GM19043 (cell line): ENCODE data around the gene DNAH11.
A peak's percentile ranks its signal among the peaks of the same experiment; 100 is the strongest.
"Not testable (repeated sequence)": the region's sequence is repeated elsewhere in the genome, so short reads cannot be mapped to it uniquely, and the experiment has no call there.

Experiments
- ATAC-seq: cut with Tn5 transposase; IDR thresholded peaks from one replicate; pipeline ENCODE4 v1.9.1; 2021; ENCODE audit warnings: low read depth; ENCODE audit not compliant: unreplicated experiment

Gene DNAH11

DNA sequence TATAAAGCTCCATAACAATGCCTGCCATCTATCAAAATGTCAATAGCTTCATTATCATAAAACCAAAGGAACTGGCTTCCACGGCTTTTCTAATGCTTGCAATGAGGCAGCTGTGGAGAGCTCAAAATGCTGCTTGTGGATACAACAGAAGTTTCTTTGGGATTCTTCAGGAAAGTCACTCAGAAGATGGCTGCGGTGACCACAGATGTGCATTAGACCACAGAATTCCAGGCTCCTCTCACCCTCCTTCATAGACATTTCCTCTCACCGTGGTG, 325.7 kb downstream of the DNAH11 start:
- no peak for ATAC-seq

DNA sequence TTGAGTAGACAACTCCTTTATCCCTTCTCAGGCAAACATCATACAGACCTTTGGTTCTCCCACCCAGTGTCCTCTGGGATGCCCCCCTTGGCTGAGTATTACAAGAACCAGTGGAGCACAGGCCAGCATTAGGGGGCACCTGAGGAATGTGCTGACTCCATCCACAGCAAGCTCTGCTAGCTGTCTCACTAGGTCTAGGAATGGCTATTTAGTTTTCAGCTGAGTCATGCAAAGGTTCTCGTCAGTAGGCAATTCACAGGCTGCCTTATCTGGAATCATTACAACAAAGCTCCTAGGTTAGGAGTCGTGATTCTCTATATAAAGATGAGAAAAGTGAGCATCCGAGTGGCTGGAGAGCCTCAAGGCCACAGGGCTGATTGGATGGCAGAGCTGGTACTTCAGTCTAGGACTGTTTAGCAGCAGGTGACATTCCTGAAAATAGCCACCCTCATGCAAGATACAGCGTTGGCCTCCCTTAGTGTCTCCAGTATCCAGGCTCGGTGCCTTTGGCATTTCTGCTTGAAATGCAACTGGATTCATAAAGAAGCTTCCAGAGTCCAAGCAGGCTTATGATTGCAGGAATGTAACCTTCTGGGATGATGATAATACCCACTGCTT, 327.1 kb downstream of the DNAH11 start:
- no peak for ATAC-seq

DNA sequence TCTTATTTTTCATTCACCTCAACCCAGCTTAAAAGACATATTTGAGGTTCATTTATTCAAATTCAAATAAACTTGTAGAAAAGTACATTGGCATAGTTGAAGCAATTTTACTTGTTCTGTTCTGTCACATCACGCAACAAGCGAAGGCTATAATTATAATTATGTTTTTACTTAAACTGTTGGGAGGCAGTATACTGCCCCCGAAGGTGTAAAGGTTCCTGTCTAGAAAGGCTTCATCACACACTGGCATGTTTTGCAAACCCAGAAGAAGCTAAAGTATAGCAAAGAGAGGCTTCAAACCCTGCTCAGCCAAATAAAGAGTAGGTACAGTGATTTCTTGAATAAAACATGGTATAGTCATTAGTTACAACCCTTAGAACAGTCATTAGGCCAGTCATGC, 340.2 kb downstream of the DNAH11 start:
- ATAC-seq: no peak

DNA sequence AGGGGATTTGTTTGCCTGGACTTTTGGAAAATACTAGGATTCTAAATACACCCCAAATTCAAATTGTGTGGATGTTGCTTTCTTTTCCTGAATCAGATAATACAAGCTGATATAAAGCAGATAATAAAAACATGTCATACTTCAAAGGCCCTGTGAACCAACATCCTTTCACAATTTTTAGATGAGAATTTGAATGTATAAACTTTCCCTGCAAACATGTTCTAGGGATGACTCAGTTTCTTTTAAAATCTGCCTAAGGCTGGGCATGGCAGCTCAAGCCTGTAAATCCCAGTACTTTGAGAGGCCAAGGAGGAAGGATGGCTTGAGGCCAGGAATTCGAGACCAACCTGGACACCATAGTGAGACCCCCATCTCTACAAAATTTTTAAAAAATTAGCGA, 340.7 kb downstream of the DNAH11 start:
- not testable (repeated sequence) for ATAC-seq

- ATAC-seq: no peak
These were observed 341.7 kb downstream of the DNAH11 start for GRCh38 chr7:21884496-21884895.

- no peak for ATAC-seq
These were observed 343.6 kb downstream of the DNAH11 start for GRCh38 chr7:21886396-21886795.

DNA sequence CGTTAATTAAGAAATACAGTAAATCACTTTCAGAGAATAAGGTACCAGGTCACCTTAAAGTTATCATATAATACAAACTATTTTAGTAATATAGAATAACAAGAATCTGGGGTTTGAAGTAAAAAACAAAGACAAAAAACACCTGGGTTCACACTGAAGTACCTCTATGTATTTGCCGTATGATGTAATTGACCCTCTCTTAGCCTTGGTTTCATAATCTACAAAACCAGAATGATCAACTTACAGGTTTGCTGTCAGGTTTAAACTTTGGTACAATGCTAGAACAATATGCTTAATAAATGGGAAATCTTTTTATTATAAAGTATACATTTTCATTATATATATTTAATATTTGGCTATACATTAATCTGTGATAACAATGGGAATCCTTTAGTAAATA, 344.5 kb downstream of the DNAH11 start:
- ATAC-seq: no peak

DNA sequence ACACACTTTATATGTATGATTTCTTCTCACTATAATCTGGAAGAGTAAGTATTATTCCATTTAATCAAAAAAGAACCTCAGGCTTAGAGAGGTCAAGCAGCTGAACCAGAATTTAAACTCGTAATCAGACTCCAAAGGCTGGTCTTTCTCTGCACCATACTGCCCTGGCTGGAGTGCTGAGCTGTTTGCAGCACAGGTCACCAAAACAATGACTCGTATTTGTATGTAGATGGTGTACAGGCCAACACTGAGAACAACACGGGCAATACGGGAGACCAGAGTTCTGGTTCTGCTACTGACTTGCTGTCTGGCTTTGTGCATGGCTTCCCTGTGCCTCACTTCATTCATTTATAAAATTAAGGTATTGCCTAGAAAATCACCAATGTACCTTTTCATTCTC, 344.9 kb downstream of the DNAH11 start:
- ATAC-seq: no peak

- no peak for ATAC-seq
These were observed 348.5 kb downstream of the DNAH11 start for GRCh38 chr7:21891291-21891690.

DNA sequence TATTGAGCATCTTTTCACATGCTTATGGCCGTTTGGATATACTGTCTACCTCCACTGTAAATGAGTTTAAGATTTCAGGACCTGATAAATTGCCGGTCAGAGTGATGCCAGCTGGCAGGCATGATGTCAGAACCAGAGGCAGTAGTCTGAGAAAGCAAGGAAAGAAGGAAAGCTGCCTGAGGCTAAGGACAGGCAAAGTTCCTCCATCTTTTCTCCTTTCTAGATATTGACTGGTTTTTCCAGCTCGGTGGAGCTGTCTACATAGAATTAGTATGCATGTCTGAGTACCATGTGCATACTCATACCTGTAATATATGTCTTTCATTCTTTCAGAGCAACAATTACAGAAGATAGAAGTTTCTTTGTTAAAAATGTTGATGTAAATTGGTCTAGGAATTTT, 350.6 kb downstream of the DNAH11 start:
- ATAC-seq: no peak

DNA sequence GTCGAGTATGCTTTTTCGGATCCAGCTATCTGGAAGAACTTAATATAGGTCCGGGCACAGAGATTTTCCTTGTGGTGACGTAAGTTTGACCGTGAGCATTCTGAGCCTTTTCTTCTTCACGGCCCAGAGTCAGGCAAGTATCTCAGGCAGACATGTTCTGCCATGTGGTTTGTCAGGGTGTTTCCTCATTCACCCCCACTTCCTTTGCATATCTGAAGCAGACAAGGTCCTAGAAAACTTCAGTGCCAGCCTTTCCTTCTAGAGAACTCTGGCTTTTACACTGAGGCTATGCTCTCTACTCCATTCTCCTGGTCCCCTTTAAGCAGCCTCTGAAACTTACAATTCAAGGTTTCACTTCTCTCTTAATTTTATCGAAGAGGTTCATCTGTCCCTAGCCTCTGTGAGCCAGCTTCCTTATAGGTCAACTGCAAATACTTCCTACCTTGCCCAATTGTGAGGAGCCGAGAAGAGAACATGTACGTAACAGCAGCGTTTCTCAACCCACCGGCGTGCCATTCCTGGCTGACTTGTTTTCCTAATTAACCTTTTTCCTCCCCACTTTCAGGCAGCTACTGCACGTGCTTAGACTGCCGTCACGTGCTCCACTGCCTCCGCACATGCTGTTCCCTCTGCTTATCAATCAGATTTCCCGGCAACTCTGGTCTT, 355.6 kb downstream of the DNAH11 start:
- peak; percentile 92 for ATAC-seq

DNA sequence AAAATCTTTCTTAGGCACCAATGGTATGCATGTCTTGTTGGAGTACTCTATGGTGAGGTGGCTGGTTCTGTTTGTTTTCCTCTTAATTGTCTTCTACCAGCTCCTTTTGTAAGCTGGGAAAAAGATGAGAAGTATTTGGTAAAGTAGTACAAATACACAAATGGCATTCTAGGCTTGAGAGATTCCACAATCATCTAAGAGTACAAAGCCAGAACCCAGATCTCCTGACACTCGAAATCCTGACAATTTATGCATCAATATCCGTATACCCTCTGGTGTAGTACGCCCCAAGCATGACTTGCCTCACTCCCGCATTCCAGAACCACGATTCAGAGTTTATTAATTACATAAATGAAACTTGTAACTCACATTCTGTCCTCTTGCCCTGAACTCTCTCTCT, 359.4 kb downstream of the DNAH11 start:
- ATAC-seq: no peak

- ATAC-seq: no peak
These were observed 360.4 kb downstream of the DNAH11 start for GRCh38 chr7:21903020-21903786.

DNA sequence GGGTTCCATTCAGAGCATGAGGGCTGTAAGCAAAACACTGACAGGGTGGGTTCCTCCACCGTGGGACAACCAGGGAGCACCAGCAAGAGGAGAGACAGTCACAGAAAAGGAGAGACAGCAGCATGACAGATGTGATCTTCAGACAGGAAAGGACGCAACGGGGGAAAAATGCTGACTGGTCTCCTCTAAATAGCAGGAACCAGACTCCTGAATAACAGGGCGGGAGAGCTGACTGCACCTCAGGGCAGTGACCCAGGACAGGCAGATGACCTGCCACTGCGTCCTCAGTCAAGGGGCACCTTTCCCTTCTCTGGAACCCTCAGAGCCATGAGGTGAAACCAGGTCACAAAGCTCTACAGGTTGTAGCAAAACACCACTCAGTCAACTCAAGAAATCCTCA, 365.9 kb downstream of the DNAH11 start:
- no peak for ATAC-seq

GRCh38 chr7:21910253-21910652, 367.4 kb downstream of the DNAH11 start:
- no peak for ATAC-seq

- no peak for ATAC-seq
These were observed 368.6 kb downstream of the DNAH11 start for GRCh38 chr7:21911341-21911875.

DNA sequence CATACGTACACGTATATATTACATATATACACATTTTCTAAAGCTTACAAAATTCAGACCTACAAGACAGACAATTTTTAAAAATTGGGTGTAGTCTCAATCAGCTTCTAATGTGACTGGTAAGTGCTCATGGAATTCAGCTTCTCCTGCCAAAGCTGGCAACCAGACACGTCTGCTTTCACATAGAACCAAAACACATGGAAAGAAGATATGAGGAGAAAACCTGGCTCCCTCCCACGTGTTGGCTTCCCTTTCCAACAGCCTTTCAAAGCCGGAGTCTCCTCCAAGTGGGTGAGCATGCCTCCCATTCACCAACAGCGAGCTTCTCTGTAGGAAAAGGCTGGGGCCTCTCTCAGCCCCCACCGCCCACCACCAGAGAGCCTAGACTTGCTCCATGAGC, 369.5 kb downstream of the DNAH11 start:
- ATAC-seq: no peak

- ATAC-seq: no peak
These were observed 370.3 kb downstream of the DNAH11 start for GRCh38 chr7:21912931-21913780.

DNA sequence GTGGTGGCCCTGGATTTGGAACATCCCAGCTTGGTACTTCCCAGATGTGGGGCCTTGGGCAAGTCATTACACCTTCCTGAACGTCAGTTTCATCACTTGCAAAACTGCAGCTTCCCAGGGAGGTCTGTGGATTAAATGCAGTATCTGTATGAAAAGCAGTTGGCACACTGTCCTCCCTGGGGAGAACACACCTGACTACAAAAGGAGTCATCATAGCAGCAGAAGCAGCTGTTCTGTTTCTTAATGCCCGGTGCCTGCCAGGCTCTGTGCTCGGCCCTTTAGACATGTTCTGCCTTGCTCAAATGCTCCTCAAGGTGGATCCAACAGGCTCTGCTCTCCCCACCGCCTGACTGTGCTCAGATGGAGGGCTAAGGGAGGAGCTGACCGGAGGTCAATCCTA, 371.8 kb downstream of the DNAH11 start:
- no peak for ATAC-seq

- no peak for ATAC-seq
These were observed 372.3 kb downstream of the DNAH11 start for GRCh38 chr7:21915140-21915539.

DNA sequence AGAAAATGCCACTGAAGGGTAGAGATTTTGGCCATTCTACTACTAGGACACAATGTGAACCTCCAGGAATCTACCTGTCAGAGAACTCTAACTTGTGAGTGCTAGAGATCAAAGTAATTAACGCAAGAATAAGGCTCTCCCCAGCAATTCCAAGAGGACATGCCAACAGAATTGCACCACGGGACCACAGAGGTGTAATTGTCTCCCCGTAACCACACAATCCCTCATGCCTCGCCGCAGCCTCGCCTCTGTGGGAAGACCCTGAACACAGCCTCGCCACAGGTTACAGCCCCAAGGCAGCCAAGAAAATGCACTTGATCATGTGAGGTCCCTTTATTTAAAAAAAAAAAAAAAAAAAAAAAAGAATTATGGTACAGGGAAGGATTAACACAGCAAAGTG, 373.3 kb downstream of the DNAH11 start:
- ATAC-seq: no peak
